Left renal cortex interstitium (tissue), 4 donors: ENCODE data around the gene HK1. TPM values are rescaled to one million over a fixed set of nuclear protein-coding genes. Genes with fewer than 3 reads are reported as not detected.
"Not testable (repeated sequence)": the region's sequence is repeated elsewhere in the genome, so short reads cannot be mapped to it uniquely, and the experiment has no call there.

Experiments used
- DNase-seq, 4 donors: peaks; one replicate each; pipeline ENCODE4 v3.0.0-alpha.2; 2013; ENCODE audit warnings: low read depth in 4 of 4, low spot score in 2 of 4, missing footprints in 1 of 4
- polyA plus RNA-seq, 4 donors: library from polyadenylated mRNA; unstranded; fragments of 120-200 nt; gene quantifications; one replicate each; pipeline ENCODE4 v1.2.1, GENCODE V29; 2013; ENCODE audit not compliant: insufficient read length in 4 of 4

The HK1 gene
- polyA plus RNA-seq, 4 donors: 46.3 to 56.6 (median 53.8) TPM

GRCh38 chr10:69306421-69306820, 28.1 kb downstream of the HK1 start:
- DNase-seq: no peak

DNA sequence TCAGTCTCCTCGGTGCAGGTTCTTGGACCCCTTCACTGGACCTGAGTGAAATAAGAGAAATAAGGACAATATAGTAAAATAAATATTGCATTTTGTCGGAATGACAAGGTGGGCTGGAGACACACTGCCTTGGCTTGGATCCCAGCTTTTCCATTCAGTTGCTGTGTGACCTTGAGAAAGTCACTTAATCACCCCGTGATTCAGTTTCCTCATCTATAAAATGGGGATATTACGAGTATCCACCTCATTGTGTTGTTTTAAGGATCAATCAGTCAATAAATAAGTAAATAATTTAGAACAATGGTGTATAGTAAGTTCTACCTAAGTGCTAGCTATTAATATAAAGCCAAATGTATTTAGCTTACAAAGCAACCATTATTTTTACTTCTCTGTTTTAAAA, 29.1 kb downstream of the HK1 start:
- no peak for DNase-seq

GRCh38 chr10:69308304-69308703, 30.0 kb downstream of the HK1 start:
- DNase-seq: not testable (repeated sequence)

DNA sequence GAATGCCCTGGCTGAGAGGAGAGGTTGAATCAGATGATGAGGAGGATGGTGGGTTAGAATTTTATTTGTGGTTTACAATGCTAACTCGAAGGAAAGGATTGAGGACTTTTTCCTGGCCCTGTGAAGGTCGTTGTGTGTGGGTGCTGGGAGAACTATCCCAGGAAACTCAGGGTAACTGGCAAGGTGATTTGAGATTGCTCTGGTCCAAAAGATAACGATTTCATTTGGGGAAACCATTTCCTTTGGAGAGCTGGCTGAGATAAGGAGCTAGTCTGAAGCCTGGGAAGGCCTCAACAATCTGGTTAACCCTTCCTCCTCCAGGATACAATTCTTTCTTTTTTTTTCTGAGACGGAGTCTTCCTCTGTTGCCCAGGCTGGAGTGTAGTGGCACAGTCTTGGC, 33.0 kb downstream of the HK1 start:
- no peak for DNase-seq

GRCh38 chr10:69312528-69312927, 34.2 kb downstream of the HK1 start:
- no peak for DNase-seq

DNA sequence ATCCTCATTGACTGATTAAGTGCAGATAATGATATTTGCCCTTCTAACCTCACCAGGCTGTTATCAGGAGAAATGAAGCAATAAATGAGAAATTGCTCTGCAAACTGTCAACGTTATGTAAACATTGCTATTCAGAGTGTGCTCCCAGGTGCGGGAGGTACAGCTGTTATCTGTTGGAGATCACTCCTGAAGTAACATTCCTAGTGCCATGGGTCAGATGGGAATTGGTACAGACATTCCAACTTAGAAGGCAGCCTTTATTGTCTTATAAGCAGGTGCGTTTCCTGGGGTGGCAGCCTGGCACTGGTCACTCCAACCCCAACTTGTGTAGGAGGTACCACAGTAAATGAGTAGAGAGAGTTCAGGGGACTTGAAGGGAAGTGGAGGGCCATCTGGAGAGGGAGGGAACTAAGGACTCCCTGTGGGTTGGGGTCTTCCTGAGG, 36.8 kb downstream of the HK1 start:
- DNase-seq: no peak

DNA sequence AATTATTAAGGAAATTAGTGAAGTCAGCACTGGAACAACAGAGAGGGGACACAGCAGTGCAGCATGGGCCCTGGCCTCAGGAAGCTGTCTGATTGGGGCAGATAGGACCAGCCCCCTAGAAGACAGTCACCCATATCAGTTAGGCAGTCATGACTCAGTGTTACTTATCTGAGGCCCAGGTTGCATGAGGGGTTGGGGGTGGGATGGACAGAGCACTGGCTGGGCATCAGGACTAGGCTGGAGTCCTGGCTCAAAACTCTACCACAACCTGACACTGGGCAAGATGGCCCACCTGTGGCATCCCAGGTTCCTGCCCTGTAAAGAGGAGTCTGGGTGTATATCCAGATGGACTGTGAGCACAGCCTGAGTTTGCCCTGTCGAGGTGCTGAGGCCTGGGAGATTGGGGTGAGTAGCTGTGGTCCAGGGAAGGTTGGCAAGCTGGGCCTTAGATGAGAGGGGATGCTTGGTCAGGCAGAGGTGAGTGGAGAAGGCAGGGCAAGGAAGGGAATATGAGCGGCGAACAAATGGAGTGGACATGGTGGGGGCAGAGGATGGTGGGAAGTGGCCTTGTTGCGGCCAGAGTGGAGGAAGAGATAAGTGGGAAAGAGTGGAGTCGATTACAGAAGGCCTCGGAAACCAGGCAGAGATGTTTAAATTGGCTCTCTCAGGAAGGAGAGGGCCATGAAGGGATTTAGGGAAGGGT, 37.5 kb downstream of the HK1 start:
- no peak for DNase-seq

DNA sequence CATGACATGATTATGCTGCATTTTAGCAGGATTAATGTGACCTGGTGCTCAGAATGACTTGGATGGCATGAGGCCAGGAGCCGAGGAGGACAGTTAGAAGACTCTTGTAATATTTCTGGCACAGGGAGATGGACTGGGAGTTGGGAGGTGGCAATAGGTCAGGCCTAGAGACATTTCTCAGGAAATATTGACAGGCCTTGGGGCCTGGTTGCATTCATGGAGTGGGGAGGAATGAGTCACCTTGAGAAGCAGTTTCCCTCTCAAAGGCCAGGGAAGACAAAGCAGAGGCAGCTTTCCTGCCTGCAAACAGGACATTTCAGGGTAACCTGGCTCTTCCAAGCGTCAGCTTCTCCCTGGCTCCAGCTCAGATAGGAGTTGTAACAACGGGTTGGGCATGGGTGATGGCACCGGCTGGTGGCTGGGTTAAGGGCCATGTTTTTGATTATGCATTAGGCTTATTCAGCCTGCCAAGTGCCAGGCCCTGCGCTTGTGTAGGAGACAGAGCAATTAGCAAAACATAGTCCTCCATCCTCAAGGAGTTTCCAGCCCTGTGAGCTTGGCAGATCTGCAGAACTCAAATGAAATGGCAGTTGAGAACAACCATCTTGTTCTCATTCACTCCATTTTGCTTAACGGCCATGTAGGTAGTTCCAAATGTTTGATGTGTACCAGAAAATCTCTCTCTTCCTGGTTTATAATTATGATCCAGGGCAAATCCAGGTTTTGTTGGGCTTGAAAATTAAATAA, 38.2 kb downstream of the HK1 start:
- DNase-seq: no peak

DNA sequence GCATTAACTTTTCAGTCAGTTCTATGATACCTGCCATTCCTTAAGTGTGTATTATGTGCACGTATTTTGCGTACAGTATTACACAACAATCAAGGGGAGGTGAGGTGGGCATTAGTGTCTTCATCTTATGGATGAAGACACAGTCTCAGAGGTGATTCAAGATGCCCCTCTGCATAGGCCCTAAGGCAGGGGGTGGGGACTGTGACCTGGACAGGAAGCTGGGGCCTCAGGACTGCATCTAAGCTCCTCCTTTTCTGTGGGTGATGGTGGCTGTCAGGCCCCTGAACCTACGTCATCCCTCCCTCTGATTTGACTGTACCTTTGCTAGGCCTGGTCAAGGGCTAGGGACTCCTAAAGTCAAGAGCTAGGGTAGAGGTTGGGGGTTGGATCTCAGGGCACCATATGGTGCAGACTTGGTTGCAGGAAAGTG, 38.9 kb downstream of the HK1 start:
- DNase-seq: no peak

GRCh38 chr10:69317626-69318105, 39.4 kb downstream of the HK1 start:
- DNase-seq: no peak

DNA sequence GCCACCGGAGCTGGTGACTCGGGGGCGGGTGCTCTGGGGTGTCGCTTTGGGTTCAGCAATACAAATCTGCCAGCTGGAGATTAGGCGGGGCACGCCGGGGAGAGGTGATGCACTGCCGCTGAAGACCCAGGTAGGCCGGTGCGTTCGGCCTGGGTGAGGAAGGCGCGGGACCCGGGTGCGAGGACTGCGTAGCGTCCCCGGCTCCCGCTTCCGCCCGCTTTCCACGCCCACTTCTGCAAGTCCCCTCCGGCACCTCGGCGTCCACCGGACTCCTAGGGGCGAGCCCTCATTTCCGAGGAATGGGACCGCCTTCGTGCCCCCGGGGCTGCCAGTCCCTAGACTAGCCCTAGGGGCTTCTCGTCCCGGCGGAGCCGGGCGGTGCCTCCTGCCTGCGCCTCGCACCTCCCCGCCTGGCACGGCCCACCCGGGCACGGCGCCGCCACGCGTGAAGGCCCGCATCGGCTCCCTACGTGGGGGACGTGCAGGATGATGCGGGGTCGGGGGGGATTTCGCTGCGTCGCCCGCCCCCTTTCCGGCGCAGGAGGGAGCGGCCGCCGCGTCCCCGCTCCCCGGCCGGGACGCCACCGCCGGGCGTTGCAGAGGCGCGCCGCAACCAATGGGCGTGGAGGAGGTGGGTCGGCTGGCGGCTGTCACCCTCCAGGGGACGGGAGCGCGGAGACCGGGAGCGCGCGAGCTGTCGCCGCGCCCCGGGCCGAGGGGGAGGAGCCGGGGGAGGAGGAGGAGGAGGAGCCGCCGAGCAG, 40.0 kb downstream of the HK1 start:
- DNase-seq: peak in 3 of 4 donors; percentile 78 to 85 (median 83)

DNA sequence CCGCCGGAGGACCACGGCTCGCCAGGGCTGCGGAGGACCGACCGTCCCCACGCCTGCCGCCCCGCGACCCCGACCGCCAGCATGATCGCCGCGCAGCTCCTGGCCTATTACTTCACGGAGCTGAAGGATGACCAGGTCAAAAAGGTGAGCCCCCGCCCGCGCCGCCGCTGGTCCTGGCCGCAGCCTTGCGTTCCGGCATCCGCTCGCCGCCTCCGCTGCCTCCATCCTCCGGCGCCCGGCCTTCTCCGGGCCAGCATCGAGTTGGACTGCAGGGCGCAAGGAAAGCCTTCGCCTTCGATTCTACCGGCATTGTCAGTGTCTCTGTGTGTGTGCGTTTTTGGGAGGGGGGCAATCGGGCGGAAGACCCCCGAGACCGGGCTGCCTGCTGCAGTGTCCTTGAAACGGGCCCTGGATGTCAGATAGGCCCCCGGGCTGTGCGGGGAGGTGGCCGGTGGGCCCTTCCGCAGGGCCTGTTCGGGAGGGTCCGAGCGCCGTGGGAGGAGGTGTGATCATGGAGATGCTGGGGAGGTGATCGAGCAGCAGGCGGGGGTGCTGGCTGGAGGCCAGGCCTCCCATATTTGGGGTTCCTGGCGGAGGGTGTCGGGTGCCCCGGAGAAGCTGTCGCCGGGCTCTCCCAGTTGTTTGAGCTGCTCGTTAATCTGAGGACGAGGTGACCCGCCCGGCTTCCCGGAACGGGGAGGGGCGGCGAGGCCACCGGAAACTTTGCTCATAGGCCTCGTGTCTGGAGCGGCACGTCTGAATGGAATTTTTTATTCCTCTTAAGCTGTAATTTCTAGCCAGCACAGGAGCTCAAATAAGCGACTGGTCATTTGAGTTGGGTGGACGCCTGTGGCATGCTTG, 40.8 kb downstream of the HK1 start:
- no peak for DNase-seq

DNA sequence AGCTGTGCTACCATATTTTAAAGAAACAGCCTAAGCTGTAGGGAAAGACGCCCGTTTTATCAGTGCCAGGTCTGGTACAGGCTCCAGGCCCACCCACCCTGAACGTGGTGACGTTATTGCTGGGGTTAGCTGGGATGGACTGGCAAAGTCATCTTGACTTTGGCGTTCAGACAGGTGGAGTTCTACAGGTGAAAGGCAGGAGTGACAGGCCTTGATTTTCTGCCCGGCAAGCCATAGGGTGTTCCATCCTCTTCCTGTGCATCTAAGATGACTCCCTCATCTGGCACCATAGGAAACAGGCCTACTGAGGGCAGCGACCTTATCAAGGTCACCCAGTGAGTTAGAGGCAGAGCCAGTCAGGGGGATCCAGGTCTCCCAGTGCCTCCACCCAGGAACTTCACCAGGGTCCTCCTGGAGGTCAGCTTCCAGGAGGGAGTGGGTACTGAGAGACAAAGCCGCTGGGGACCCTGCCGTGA, 41.6 kb downstream of the HK1 start:
- no peak for DNase-seq

GRCh38 chr10:69320521-69320920, 42.2 kb downstream of the HK1 start:
- DNase-seq: no peak

DNA sequence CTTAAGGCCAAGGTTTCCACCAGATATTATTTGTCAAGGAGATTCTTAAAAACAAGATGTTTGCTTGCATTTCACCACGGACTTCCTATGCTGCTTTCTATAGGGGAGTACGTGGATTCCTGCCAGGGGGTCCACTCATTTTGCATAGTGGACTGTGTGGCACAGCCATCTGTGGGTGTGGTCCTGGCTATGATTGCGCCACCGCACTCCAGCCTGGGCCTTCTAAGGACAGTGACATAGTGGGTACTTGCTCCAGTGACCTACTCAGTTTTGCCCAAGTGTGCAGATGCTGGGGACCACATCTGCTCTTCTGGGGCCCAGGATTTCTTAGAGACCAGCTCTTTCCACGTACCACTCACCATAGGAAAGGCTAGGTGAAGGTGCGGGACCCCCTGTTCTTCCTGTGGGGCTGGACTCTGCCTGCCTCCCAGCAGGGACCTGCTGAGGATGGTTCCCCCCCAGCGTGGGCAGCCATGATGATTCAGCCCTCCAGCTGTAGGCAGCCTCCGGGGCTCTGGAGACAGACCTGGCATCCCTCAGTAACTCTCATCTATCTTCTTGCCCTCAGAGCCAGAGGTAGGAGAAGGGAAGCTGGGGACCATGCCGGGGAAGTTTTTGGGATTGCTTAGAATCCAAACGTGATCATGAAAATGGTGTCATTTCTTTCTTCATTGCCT, 42.9 kb downstream of the HK1 start:
- DNase-seq: no peak

DNA sequence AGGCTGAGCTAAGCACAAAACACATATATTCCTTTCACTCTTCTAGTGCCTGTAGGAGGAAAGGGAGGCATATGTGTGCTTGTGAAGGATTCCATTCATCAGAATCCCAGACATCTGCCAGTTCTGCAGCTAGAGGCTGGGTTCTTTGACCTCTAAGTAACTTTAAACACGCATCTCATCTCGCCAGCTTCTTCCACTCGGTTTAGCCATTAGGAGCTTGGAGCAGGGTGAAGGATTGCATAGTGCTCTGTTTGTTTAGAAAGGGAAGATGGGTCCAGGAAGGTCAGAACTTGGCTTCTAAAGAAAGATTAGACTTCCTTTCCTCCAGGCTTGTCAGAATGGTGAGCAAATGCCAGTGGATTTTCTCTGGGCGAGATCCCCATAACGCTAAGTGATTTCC, 43.6 kb downstream of the HK1 start:
- no peak for DNase-seq

- not testable (repeated sequence) for DNase-seq
These were observed 44.0 kb downstream of the HK1 start for GRCh38 chr10:69322346-69322745.

GRCh38 chr10:69323622-69324021, 45.3 kb downstream of the HK1 start:
- no peak for DNase-seq

DNA sequence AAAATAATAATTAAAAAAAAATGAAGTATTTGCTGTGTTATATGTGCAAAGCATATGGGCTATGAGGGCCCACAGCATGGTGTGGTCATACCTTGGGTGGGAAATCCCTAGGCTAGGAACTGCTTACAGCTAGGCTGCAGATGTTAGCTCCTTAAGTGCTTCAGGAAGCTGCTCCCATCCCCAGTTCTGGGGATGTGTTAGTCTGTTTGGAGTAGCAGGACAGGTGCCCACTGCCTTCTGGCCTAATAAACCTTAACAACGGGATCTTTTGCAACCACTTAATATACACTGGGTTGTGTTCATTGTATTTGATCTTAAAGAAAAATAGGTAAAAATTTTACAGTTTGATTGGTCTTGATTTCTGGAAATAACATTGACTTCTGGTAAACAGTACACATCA, 46.3 kb downstream of the HK1 start:
- DNase-seq: no peak
